Trophoblast cell (in vitro differentiated cells and primary cell): ENCODE data around the gene DHDH. TPM values are rescaled to one million over a fixed set of nuclear protein-coding genes. Genes with fewer than 3 reads are reported as not detected.
"Not testable (repeated sequence)": the region's sequence is repeated elsewhere in the genome, so short reads cannot be mapped to it uniquely, and the experiment has no call there.

Source experiments
- DNase-seq, 2 donors: peaks; one replicate each; pipeline ENCODE4 v3.0.0-alpha.2; 2016
- H2AFZ ChIP-seq: 2 replicates; pipeline ENCODE4 v1.6.1; 2013; ENCODE audit warnings: low read length, moderate library complexity, mild to moderate bottlenecking; ENCODE audit not compliant: insufficient read depth, poor library complexity
- H2AK5ac ChIP-seq: 2 replicates; pipeline ENCODE4 v1.6.1; 2013; ENCODE audit warnings: mild to moderate bottlenecking, low read length
- H2BK120ac ChIP-seq: 2 replicates; pipeline ENCODE4 v1.6.1; 2013; ENCODE audit warnings: low read length, mild to moderate bottlenecking, moderate library complexity; ENCODE audit not compliant: insufficient read depth, poor library complexity
- H2BK12ac ChIP-seq: 2 replicates; pipeline ENCODE4 v1.6.1; 2013; ENCODE audit warnings: mild to moderate bottlenecking, low read length, moderate library complexity
- H2BK5ac ChIP-seq: 2 replicates; pipeline ENCODE4 v1.6.1; 2013; ENCODE audit warnings: low read length, low read depth, moderate library complexity, mild to moderate bottlenecking; ENCODE audit not compliant: poor library complexity
- H3K14ac ChIP-seq: 2 replicates; pipeline ENCODE4 v1.6.1; 2013; ENCODE audit warnings: mild to moderate bottlenecking, low read length
- H3K18ac ChIP-seq: 2 replicates; pipeline ENCODE4 v1.6.1; 2013; ENCODE audit warnings: mild to moderate bottlenecking, low read length
- H3K23ac ChIP-seq: 2 replicates; pipeline ENCODE4 v1.6.1; 2013; ENCODE audit warnings: low read length
- H3K27ac ChIP-seq: 2 replicates; pipeline ENCODE4 v1.5.1; 2013; ENCODE audit warnings: low read depth, mild to moderate bottlenecking, inconsistent platforms, low read length, moderate library complexity
- H3K27me3 ChIP-seq: 2 replicates; pipeline ENCODE4 v1.6.1; 2013; ENCODE audit warnings: inconsistent platforms, mild to moderate bottlenecking, low read length, moderate library complexity; ENCODE audit not compliant: insufficient read depth
- H3K36me3 ChIP-seq, 2 experiments: 1 replicate in 1 of 2; 2 replicates in 1 of 2; pipeline ENCODE4 v1.6.1; 2013; ENCODE audit warnings: low read length in 2 of 2, mild to moderate bottlenecking in 2 of 2, moderate library complexity in 1 of 2; ENCODE audit not compliant: insufficient read depth in 2 of 2, control insufficient read depth in 1 of 2
- H3K4ac ChIP-seq: 2 replicates; pipeline ENCODE4 v1.6.1; 2013; ENCODE audit warnings: low read depth, mild to moderate bottlenecking, low read length, moderate library complexity
- H3K4me1 ChIP-seq, 2 experiments: 1 replicate in 1 of 2; 2 replicates in 1 of 2; pipeline ENCODE4 v1.6.1; 2013; ENCODE audit warnings: low read length in 2 of 2, mild to moderate bottlenecking in 2 of 2, moderate library complexity in 1 of 2; ENCODE audit not compliant: insufficient read depth in 2 of 2, control insufficient read depth in 1 of 2
- H3K4me2 ChIP-seq: 2 replicates; pipeline ENCODE4 v1.6.1; 2013; ENCODE audit warnings: inconsistent platforms, mild to moderate bottlenecking, low read length, moderate library complexity
- H3K4me3 ChIP-seq: 2 replicates; pipeline ENCODE4 v1.5.1; 2013; ENCODE audit warnings: mild to moderate bottlenecking, low read depth, low read length, inconsistent platforms
- H3K79me1 ChIP-seq: one replicate; pipeline ENCODE4 v1.6.1; 2013; ENCODE audit warnings: low read length
- H3K79me2 ChIP-seq: 2 replicates; pipeline ENCODE4 v1.6.1; 2013; ENCODE audit warnings: low read length, mild to moderate bottlenecking; ENCODE audit not compliant: control insufficient read depth, insufficient read depth, poor library complexity
- H3K9ac ChIP-seq: 2 replicates; pipeline ENCODE4 v1.6.1; 2013; ENCODE audit warnings: mild to moderate bottlenecking, low read length
- H3K9me3 ChIP-seq: 2 replicates; pipeline ENCODE4 v1.6.1; 2013; ENCODE audit warnings: low read depth, mild to moderate bottlenecking, control low read depth, inconsistent platforms, low read length; ENCODE audit not compliant: insufficient read depth
- H4K12ac ChIP-seq: 2 replicates; pipeline ENCODE4 v1.6.1; 2013; ENCODE audit warnings: low read depth, mild to moderate bottlenecking, low read length, moderate library complexity
- H4K8ac ChIP-seq: 2 replicates; pipeline ENCODE4 v1.6.1; 2013; ENCODE audit warnings: low read depth, mild to moderate bottlenecking, low read length, moderate library complexity
- H4K91ac ChIP-seq: one replicate; pipeline ENCODE4 v1.6.1; 2013; ENCODE audit warnings: low read depth, mild to moderate bottlenecking, low read length, moderate library complexity
- WGBS: extraction: QIAGEN DNeasy Blood & Tissue Kit; methylation state at CpG from one replicate; pipeline ENCODE4 v1.1.7; 2013; ENCODE audit warnings: missing lambda C conversion rate; ENCODE audit not compliant: insufficient read length, insufficient coverage; ENCODE audit errors: extremely low coverage; 5-methylcytosine and 5-hydroxymethylcytosine counted together
- polyA plus RNA-seq: library from polyadenylated mRNA; stranded (reverse); fragments of 200-250 nt; gene quantifications from 2 replicates; pipeline ENCODE4 v1.2.3, GENCODE V29; 2013

DHDH gene
- polyA plus RNA-seq: 0.18 and 0.23 TPM in 2 replicates

- peak; percentile 96 to 98 for DNase-seq
- peaks cover 0 to 2% of the 10 kb centered on the region in 2 experiments for H3K4me1 ChIP-seq
- H3K27me3 ChIP-seq: no peaks in the 10 kb centered on the region
- H3K36me3 ChIP-seq: no peaks in the 10 kb centered on the region
- no peaks in the 10 kb centered on the region for H3K79me2 ChIP-seq
- H2BK12ac ChIP-seq: no peak within 1 kb of the TSS
- WGBS: no CpG with 5 or more reads among the region's 43 CpGs
- H4K8ac ChIP-seq: no peak within 1 kb of the TSS
- H4K12ac ChIP-seq: no peak within 1 kb of the TSS
- no peak within 1 kb of the TSS for H4K91ac ChIP-seq
- H3K79me1 ChIP-seq: no peaks in the 10 kb centered on the region
- peak within 1 kb of the TSS; percentile 75 for H3K4me2 ChIP-seq
- H3K9ac ChIP-seq: peak within 1 kb of the TSS; percentile 24
- no peak within 1 kb of the TSS for H2AK5ac ChIP-seq
- H3K14ac ChIP-seq: no peak within 1 kb of the TSS
- peak within 1 kb of the TSS; percentile 57 for H3K4me3 ChIP-seq
- no peak within 1 kb of the TSS for H3K27ac ChIP-seq
- H3K23ac ChIP-seq: no peak within 1 kb of the TSS
- H3K9me3 ChIP-seq: no peaks in the 10 kb centered on the region
- no peak within 1 kb of the TSS for H3K4ac ChIP-seq
- no peak within 1 kb of the TSS for H2BK120ac ChIP-seq
- no peak within 1 kb of the TSS for H2BK5ac ChIP-seq
- H3K18ac ChIP-seq: no peak within 1 kb of the TSS
- peak within 1 kb of the TSS; percentile 58 for H2AFZ ChIP-seq
Measured at GRCh38 chr19:48933382-48933932, at the start of gene DHDH. TSS of gene DHDH (plus strand) at chr19:48933699. CDS start at chr19:48933722, 23 bp downstream.

- H3K23ac ChIP-seq: no peak overlapping the region
- H3K4me1 ChIP-seq: peaks cover 0 to 3% of the 10 kb centered on the region in 2 experiments
- no peak overlapping the region for H3K9ac ChIP-seq
- H3K4ac ChIP-seq: no peak overlapping the region
- H3K79me2 ChIP-seq: no peaks in the 10 kb centered on the region
- DNase-seq: no peak
- no peak overlapping the region for H2AFZ ChIP-seq
- H3K14ac ChIP-seq: no peak overlapping the region
- no peak overlapping the region for H4K8ac ChIP-seq
- peaks cover 0 to under 1% of the 10 kb centered on the region in 2 experiments for H3K36me3 ChIP-seq
- H3K4me3 ChIP-seq: no peak overlapping the region
- H3K4me2 ChIP-seq: no peak overlapping the region
- no peak overlapping the region for H2BK5ac ChIP-seq
- H3K27me3 ChIP-seq: no peaks in the 10 kb centered on the region
- H3K79me1 ChIP-seq: no peaks in the 10 kb centered on the region
- H3K27ac ChIP-seq: no peak overlapping the region
- WGBS: no CpG with 5 or more reads among the region's 7 CpGs
- no peak overlapping the region for H2BK12ac ChIP-seq
- no peak overlapping the region for H3K18ac ChIP-seq
- H4K12ac ChIP-seq: no peak overlapping the region
- H4K91ac ChIP-seq: no peak overlapping the region
- no peaks in the 10 kb centered on the region for H3K9me3 ChIP-seq
- H2BK120ac ChIP-seq: no peak overlapping the region
- H2AK5ac ChIP-seq: no peak overlapping the region
Measured at GRCh38 chr19:48883726-48884125, 49.8 kb upstream of the DHDH start.

GRCh38 chr19:48887861-48888612, 45.5 kb upstream of the DHDH start:
- no peak overlapping the region for H3K23ac ChIP-seq
- H3K27ac ChIP-seq: no peak overlapping the region
- H2BK120ac ChIP-seq: no peak overlapping the region
- no peak overlapping the region for H2AK5ac ChIP-seq
- no peaks in the 10 kb centered on the region for H3K9me3 ChIP-seq
- no peak overlapping the region for H2BK12ac ChIP-seq
- H2BK5ac ChIP-seq: no peak overlapping the region
- no peak overlapping the region for H3K14ac ChIP-seq
- H3K79me1 ChIP-seq: no peaks in the 10 kb centered on the region
- no peaks in the 10 kb centered on the region for H3K36me3 ChIP-seq
- no peak overlapping the region for H3K4me2 ChIP-seq
- no peak overlapping the region for H3K9ac ChIP-seq
- H4K8ac ChIP-seq: no peak overlapping the region
- peak in 1 of 2 donors; percentile 61 for DNase-seq
- H4K91ac ChIP-seq: no peak overlapping the region
- H4K12ac ChIP-seq: no peak overlapping the region
- H2AFZ ChIP-seq: no peak overlapping the region
- H3K4ac ChIP-seq: no peak overlapping the region
- no peak overlapping the region for H3K18ac ChIP-seq
- no CpG with 5 or more reads among the region's 21 CpGs for WGBS
- peaks cover 0 to 3% of the 10 kb centered on the region in 2 experiments for H3K4me1 ChIP-seq
- no peaks in the 10 kb centered on the region for H3K27me3 ChIP-seq
- no peaks in the 10 kb centered on the region for H3K79me2 ChIP-seq
- H3K4me3 ChIP-seq: no peak overlapping the region

GRCh38 chr19:48889496-48889895, 44.0 kb upstream of the DHDH start:
- not testable (repeated sequence) for H2BK12ac ChIP-seq, H2AK5ac ChIP-seq, H3K4me1 ChIP-seq, H3K14ac ChIP-seq, H4K8ac ChIP-seq, H3K79me2 ChIP-seq, H3K27me3 ChIP-seq, H3K79me1 ChIP-seq, H4K91ac ChIP-seq, H4K12ac ChIP-seq, H3K27ac ChIP-seq, H3K4ac ChIP-seq, H3K18ac ChIP-seq, H2BK5ac ChIP-seq, H3K23ac ChIP-seq, H2AFZ ChIP-seq, DNase-seq, H3K4me2 ChIP-seq, H3K4me3 ChIP-seq, H3K9ac ChIP-seq, H3K36me3 ChIP-seq, H3K9me3 ChIP-seq, H2BK120ac ChIP-seq
- WGBS: no CpG with 5 or more reads among the region's 3 CpGs
